ENCODE measurements around the gene OR2B2.

DNA sequence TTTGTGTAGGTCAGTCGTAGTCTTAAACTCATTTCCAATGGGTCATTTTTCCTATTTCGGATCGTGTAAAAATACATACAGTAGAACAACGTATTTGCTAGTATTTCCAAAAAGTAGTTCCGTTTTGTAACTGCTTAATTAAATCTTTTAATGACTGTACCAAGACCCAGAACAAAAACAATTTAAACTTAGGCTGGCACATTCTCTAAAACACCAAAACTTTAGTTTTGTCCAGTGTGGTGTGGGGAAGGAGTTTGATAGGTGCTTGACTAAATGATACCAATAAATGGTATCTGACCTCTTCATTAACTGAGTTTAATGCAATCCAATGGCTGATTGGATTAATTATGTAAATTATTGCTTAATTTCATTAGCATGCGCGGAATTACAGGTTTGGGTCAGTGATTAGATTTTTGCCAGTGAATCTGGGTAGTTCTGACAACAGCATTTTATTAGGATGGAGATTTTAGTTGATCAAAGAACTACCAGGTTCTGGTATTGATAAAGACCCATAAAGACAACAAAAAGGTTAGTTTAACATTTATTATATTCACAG, 20.8 kb downstream of the OR2B2 start:
- TF ChIP-seq EZH2phosphoT487 (IDR thresholded peaks at IDR 0.05; ENCODE audit: borderline replicate concordance, low read length) = no peak
- TF ChIP-seq, protein P1, sequence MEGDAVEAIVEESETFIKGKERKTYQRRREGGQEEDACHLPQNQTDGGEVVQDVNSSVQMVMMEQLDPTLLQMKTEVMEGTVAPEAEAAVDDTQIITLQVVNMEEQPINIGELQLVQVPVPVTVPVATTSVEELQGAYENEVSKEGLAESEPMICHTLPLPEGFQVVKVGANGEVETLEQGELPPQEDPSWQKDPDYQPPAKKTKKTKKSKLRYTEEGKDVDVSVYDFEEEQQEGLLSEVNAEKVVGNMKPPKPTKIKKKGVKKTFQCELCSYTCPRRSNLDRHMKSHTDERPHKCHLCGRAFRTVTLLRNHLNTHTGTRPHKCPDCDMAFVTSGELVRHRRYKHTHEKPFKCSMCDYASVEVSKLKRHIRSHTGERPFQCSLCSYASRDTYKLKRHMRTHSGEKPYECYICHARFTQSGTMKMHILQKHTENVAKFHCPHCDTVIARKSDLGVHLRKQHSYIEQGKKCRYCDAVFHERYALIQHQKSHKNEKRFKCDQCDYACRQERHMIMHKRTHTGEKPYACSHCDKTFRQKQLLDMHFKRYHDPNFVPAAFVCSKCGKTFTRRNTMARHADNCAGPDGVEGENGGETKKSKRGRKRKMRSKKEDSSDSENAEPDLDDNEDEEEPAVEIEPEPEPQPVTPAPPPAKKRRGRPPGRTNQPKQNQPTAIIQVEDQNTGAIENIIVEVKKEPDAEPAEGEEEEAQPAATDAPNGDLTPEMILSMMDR (IDR thresholded peaks at IDR 0.05; ENCODE audit: low read depth, low read length, poor library complexity, severe bottlenecking) = no peak
